Activated naive CD8-positive, alpha-beta T cell treated with anti-CD3 and anti-CD28 coated beads, Interleukin-2, amount 50 U/mL, for 24 hours (primary cell): Measurements from ENCODE around the gene LRRN2.
A peak's percentile ranks its signal among the peaks of the same experiment; 100 is the strongest.
"Not testable (repeated sequence)": the region's sequence is repeated elsewhere in the genome, so short reads cannot be mapped to it uniquely, and the experiment has no call there.

ENCODE experiments used
- ATAC-seq: fragments of 150-1000 bp; cut with Tn5 transposase; one replicate; pipeline ENCODE4 v1.10.0; 2021
- DNase-seq: peaks from one replicate; pipeline ENCODE4 v3.0.0; 2021
- H3K27ac Mint-ChIP-seq: one replicate; pipeline ENCODE4 v1.8.0; 2021; ENCODE audit warnings: mild to moderate bottlenecking, mixed read lengths
- H3K27me3 Mint-ChIP-seq: one replicate; pipeline ENCODE4 v1.8.0; 2021; ENCODE audit warnings: mixed read lengths
- H3K36me3 Mint-ChIP-seq: one replicate; pipeline ENCODE4 v1.8.0; 2021; ENCODE audit warnings: low read depth, mixed read lengths
- H3K4me1 Mint-ChIP-seq: one replicate; pipeline ENCODE4 v1.8.0; 2021; ENCODE audit warnings: mixed read lengths
- H3K4me3 Mint-ChIP-seq: one replicate; pipeline ENCODE4 v1.8.0; 2021; ENCODE audit warnings: mild to moderate bottlenecking, moderate library complexity, mixed read lengths
- H3K9me3 Mint-ChIP-seq: one replicate; pipeline ENCODE4 v1.8.0; 2021; ENCODE audit warnings: mixed read lengths

LRRN2 gene

DNA sequence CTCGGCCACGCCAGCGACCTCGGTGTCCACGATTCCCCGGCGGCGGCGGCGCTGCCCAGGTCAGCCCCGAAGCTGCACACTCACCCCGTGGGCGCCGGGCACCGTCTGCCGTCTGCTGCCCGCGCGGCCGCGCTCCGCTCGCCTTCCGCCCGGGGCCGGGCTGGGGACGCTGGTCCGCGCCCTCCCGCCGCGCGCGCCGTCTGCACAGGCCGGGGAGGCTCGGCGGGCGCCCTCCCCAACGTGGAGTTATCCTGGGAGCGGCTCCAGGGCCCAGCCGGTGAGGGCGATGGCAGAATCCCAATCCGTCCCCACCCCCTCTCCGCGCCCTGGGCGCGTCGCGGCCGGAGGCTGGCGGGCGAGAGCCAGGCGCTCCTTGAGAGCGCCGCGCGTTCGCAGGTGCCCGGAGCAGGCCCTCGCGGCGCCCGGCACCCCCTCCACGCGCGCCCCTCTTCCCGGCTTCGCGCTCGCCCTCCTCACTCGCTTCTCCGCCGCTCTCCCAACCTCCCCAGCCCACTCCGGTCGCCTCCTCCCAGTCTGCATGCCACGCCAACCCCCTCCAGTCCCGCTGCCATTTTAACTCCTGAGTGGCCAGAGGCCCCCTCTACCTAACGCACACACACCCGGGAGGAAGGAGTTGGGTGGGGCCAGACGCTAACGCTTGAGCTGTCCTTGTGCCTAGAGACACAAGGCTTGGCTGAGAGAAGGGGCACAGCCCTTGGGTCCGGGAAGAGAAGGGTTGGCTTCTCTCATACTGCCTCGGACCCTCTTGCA lies at the start of gene LRRN2:
LRRN2 (minus strand) TSS at position 503 of the 771 bp plus-strand sequence. CDS start 65,746 bp downstream, outside the sequence.
- no peaks in the 10 kb centered on the region for H3K36me3 Mint-ChIP-seq

DNA sequence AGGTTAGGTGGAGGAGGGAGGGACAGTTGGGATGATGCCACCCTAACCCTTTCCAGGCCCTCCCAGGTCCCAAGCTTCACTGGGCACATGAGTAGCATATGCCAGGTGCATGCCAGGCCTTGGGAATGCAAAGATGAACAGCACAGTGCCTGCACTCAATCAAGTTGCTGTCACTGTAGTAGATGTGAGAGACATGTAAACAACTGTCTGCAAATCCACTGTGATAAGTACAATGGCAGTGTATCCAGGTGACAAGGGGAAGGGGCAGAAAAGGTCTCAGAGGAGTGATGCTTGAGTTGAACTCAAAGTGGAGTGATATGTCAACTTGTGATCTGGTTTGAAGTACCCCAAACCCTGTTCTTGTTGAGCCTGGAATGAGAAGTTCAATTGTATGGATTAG lies 49.5 kb upstream of the LRRN2 start:
- DNase-seq (no peak), ATAC-seq (no peak)
- no peaks in the 10 kb centered on the region for H3K4me1 Mint-ChIP-seq
- no peak overlapping the region for H3K4me3 Mint-ChIP-seq
- no peaks in the 10 kb centered on the region for H3K36me3 Mint-ChIP-seq
- H3K9me3 Mint-ChIP-seq, result peaks cover 18% of the 10 kb centered on the region
- peaks cover 24% of the 10 kb centered on the region for H3K27me3 Mint-ChIP-seq
- H3K27ac Mint-ChIP-seq, result no peak overlapping the region

More for the DNA sequence above, at the start of gene LRRN2:
- Mint-ChIP-seq H3K27ac (no peak within 1 kb of the TSS), H3K9me3 (no peaks in the 10 kb centered on the region), H3K27me3 (peaks cover 38% of the 10 kb centered on the region), H3K4me1 (peaks cover 11% of the 10 kb centered on the region), H3K4me3 (peak within 1 kb of the TSS; percentile 59)
- peak; percentile 27 for ATAC-seq
- DNase-seq, result no peak

DNA sequence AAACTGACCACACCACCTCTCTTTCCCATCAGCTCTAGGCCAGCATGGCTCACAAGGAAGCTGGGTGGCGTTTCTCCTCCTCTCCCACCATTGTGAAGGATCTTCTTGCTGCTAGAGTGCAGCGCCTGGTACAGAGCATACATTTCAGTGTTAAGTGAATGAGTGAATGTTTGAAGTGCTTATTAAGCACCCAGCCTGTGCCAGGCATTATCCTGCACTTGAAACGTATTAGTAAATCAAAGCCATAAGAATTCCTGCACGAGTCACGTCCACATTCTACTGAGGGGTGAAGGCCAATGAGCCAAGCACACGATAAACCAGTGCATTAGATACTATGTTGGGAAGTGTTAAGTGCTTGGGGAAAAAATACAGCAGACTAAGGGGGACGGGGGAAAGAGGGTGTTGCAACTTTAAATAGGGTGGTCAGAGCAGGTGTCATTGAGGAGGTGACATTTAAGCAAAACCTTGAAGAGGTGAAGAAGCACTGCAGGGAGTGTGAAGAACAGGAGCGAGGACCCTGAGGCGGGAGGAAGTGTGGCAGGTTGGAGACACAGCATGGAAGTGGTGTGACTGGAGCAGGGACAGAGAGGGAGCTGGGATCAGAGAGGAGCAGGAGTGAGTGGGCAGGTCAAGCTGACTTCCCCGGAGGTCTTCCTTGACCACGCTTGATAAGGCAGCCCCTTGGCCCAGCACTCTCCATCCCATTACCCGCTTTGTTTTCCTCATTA lies 48.5 kb upstream of the LRRN2 start:
- no peak for ATAC-seq
- no peaks in the 10 kb centered on the region for H3K36me3 Mint-ChIP-seq
- H3K4me3 Mint-ChIP-seq, result no peak overlapping the region
- no peak for DNase-seq
- peaks cover 17% of the 10 kb centered on the region for H3K27me3 Mint-ChIP-seq
- peaks cover 18% of the 10 kb centered on the region for H3K9me3 Mint-ChIP-seq
- H3K4me1 Mint-ChIP-seq, result no peaks in the 10 kb centered on the region
- H3K27ac Mint-ChIP-seq, result no peak overlapping the region

DNA sequence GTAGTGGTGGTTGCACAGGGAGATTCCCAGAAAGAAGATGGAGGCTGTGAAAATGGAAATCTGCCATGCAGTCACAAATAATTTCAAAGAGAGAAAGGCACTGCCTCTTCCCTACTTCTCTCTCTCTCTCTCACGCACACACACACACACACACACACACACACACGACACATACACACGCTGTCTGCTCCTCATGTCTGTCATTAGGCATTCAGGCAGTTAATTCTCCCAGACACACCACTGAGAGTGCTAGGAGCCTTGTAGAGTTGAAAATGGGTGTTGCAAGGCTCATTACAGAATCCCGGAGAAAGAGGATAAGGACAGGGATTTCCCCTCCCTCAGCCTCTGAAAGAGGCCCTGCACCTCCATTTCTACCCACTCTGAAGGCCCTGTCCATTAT lies 47.8 kb upstream of the LRRN2 start:
- Mint-ChIP-seq H3K27me3 (peaks cover 10% of the 10 kb centered on the region), H3K4me3 (no peak overlapping the region), H3K4me1 (no peaks in the 10 kb centered on the region), H3K27ac (no peak overlapping the region), H3K9me3 (peaks cover 10% of the 10 kb centered on the region), H3K36me3 (no peaks in the 10 kb centered on the region)
- no peak for ATAC-seq
- DNase-seq, result no peak

DNA sequence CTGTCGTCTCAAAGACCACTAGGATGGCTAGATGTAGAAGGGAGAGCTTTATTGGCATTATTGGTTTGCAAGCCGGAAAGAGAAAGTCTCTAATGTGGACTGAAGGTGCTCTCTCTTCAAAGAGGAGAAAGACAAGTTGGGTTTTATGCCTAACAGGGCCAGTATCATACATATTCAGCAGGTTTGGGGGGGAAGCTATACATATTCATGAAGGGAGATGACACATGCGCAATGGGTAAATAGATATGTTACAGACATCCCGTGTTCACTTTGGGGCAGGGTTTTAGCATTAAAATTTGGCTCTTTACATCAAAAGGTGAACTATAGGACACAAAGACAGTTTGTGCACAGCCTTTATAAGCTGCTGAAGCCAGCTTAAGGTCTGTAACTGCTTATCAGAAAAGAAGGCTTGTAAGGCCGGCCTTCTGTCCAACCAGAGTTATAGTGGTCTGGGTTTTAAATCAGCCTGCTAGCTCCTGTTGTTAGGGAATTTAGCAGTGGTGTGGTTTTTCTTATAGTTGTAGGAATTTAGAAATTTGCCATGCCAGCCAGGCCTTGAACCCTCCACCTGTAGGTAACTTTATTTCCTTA lies 46.5 kb upstream of the LRRN2 start:
- Mint-ChIP-seq H3K9me3 (no peaks in the 10 kb centered on the region), H3K36me3 (no peaks in the 10 kb centered on the region), H3K4me1 (no peaks in the 10 kb centered on the region), H3K4me3 (no peak overlapping the region), H3K27me3 (peaks cover 9% of the 10 kb centered on the region), H3K27ac (no peak overlapping the region)
- DNase-seq (no peak), ATAC-seq (no peak)

DNA sequence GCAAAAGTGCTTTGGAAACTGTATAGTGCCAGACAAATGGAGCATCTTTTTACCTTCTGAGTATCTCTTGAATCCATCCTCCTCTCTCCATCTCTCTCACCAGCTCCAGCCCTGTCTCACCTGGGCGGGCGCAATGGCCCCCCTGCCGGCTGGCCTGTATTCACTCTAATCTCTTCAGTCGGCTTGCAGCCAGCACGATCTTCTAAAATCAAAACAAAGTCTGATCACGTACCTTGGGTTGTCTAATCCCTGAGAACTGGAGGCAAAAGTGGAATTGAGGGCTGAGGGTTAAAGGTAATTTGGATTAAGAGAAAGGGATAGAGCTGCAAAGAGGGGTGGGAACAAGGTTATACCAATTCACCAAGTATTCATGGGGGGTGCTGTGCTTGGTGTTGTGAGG lies 46.0 kb upstream of the LRRN2 start:
- no peak for ATAC-seq
- Mint-ChIP-seq H3K27ac (no peak overlapping the region), H3K36me3 (no peaks in the 10 kb centered on the region), H3K4me3 (no peak overlapping the region), H3K9me3 (no peaks in the 10 kb centered on the region), H3K4me1 (no peaks in the 10 kb centered on the region), H3K27me3 (peaks cover 7% of the 10 kb centered on the region)
- DNase-seq, result no peak

DNA sequence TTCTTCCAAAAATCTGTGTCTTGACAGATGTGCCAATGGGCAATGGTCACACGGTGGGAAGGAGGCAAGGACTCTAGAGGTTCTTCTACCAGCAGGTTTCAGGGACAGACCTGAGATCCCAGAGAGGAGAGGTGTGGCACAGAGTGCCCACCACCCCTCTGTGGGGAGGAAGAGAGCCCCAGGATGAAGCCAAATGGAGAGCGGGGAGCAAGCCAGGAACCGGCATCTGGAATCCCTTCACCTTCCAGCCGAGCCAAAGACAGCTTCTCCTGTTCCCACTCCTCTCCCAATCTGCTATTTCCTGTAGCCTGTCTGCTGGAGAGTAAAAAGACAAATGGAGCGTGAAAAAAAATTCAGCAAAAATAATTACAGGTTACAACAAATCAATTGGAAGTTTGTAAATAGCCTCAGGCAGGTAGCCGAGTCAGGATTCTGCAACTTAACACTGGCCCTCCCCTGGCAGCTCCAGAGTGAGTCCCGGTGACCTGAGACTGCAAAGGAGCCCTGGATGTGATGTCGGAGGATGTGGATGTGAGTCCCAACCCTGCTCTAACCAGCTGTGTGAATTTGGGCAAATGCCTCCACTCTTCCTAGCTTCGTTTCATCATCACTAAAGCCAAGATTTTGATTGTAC lies 45.4 kb upstream of the LRRN2 start:
- Mint-ChIP-seq H3K27ac (no peak overlapping the region), H3K36me3 (no peaks in the 10 kb centered on the region), H3K27me3 (peaks cover 7% of the 10 kb centered on the region), H3K9me3 (no peaks in the 10 kb centered on the region), H3K4me1 (no peaks in the 10 kb centered on the region), H3K4me3 (no peak overlapping the region)
- no peak for ATAC-seq
- DNase-seq, result no peak

DNA sequence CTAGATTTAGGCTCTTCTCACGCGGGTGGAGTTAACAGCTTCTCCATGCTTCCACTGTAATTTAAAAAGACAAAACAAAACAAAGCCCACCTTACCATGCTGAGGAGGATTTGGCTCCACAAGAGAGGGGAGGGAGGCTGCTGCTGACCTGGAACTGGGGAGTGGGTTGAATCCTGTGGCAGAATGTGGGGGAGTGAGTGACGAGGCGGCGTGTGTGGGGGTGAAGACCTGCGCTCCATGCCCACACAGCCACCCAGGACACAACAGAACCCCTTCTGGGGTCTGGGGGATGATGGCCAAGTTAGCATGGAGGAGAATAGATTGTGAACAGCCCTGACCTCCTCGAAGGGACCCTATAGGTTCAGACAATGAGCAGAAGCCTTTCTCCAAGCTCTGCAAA lies 44.0 kb upstream of the LRRN2 start:
- Mint-ChIP-seq H3K9me3 (no peaks in the 10 kb centered on the region), H3K27me3 (peaks cover 4% of the 10 kb centered on the region), H3K4me1 (no peaks in the 10 kb centered on the region), H3K4me3 (no peak overlapping the region), H3K36me3 (no peaks in the 10 kb centered on the region), H3K27ac (no peak overlapping the region)
- DNase-seq (no peak), ATAC-seq (no peak)

DNA sequence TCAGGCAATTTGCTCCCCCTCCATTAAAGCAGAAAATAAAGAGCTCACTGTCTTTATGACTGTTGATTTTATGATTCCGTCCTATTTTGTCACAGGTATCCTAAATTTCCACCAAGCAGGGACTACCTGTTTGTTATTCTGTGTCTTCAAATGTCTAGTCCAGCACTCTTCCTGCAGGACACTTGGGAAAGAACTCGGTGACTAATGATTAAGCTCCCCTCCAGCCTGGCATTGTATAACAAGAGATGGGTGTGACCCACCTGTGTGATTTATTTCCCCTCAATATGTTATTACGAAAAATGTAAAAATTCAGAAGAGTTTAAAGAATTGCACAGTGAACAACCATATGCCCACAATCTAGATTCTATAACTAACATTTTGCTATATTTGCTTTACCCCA lies 42.9 kb upstream of the LRRN2 start:
- Mint-ChIP-seq H3K4me1 (no peaks in the 10 kb centered on the region), H3K27ac (no peak overlapping the region), H3K4me3 (no peak overlapping the region), H3K36me3 (no peaks in the 10 kb centered on the region), H3K27me3 (no peaks in the 10 kb centered on the region), H3K9me3 (no peaks in the 10 kb centered on the region)
- ATAC-seq (no peak), DNase-seq (no peak)

DNA sequence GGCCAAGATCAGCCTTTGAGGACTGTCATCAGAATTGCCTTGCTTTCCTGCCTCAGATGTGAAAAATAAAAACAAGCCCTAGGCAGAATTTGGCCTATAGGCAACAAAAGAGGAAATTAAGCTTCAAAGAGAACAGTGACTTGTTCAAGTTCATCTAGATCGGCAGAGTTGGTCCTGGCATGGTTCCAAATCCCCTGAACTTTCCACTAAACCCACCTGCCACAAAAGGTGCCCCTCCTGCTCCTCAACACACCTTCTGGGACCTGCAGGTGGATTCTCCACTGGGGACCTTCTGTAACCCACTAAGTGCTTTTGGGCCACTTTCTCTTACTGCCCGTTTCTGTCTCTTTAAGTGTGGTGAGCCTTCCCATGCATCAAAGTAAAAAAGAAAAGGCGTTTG lies 42.5 kb upstream of the LRRN2 start:
- H3K9me3 Mint-ChIP-seq, result no peaks in the 10 kb centered on the region
- ATAC-seq (no peak), DNase-seq (no peak)
- no peaks in the 10 kb centered on the region for H3K27me3 Mint-ChIP-seq
- no peaks in the 10 kb centered on the region for H3K36me3 Mint-ChIP-seq
- H3K27ac Mint-ChIP-seq, result no peak overlapping the region
- no peaks in the 10 kb centered on the region for H3K4me1 Mint-ChIP-seq
- H3K4me3 Mint-ChIP-seq, result no peak overlapping the region

DNA sequence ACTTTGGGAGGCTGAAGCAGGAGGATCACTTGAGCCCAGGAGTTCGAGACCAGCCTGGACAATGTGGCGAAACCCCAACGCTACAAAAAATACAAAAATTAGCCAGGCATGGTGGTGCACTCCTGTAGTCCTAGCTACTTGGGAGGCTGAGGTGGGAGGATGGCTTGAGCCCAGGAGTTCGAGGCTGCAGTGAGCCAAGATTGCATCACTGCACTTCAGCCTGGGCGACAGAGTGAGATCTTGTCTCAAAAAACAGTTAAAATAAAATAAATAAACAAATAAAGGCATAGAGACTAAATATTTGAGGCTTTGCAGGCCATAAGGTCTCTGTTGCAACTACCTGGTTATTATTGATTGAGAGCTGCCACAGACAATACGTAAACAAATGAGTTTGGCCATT lies 41.9 kb upstream of the LRRN2 start:
- H3K27me3 Mint-ChIP-seq, H3K27ac Mint-ChIP-seq: not testable (repeated sequence)

DNA sequence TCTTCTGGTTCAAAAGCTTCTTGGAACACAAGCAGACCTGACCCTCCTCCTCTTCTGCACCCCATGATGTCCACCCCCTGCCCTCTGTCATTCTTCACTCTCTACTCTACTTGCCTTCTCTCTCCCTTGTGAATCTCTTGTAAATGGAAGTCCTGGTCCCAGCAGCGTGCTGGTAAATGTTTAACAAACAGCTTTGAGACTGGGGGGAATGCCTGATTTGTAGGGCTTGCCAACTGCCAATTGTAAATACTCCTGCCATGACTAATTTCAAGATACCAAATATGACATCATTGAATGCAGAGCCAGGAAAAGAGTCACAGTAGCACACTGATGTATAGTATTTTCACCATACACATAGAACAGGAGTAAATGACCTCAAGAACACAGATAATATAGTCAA lies 40.9 kb upstream of the LRRN2 start:
- Mint-ChIP-seq H3K4me1 (no peaks in the 10 kb centered on the region), H3K27ac (no peak overlapping the region), H3K27me3 (no peaks in the 10 kb centered on the region), H3K36me3 (no peaks in the 10 kb centered on the region), H3K4me3 (no peak overlapping the region), H3K9me3 (no peaks in the 10 kb centered on the region)
- ATAC-seq (no peak), DNase-seq (no peak)

More for the DNA sequence above, 41.9 kb upstream of the LRRN2 start:
- not testable (repeated sequence) for H3K9me3 Mint-ChIP-seq, DNase-seq, H3K36me3 Mint-ChIP-seq, H3K4me3 Mint-ChIP-seq, ATAC-seq, H3K4me1 Mint-ChIP-seq

DNA sequence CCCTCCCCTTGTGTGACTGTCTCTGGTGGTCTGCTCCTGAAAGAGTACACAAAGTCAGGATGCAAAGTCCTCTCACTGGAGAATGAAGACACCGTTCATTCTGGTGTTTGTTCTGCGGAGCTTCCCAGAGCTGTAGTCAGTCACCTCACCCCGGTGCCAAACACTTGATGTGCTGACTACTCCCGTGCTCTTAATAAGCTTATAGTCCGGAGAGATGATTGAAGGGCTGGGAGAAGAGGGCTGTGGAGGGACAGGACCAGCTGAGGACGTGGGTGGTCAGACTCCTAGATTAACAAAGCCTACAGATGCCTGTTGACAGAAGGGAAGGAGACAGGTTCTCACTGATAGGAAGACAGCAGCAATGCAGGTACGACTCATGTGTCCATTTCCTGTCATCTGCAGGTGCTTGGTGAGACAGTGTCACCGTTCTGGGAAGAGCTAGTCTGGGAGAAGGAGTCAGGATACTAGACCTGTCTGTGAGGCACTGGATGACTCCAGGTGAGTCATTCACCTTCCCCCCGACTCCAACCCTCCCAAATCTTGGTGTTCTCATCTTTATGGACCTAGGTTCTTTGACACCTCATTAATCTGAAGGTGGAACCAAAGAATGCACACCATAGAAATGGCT lies 40.4 kb upstream of the LRRN2 start:
- H3K9me3 Mint-ChIP-seq, result no peaks in the 10 kb centered on the region
- H3K4me1 Mint-ChIP-seq, result no peaks in the 10 kb centered on the region
- no peak for DNase-seq
- no peak overlapping the region for H3K4me3 Mint-ChIP-seq
- no peaks in the 10 kb centered on the region for H3K27me3 Mint-ChIP-seq
- no peak for ATAC-seq
- no peak overlapping the region for H3K27ac Mint-ChIP-seq
- no peaks in the 10 kb centered on the region for H3K36me3 Mint-ChIP-seq

DNA sequence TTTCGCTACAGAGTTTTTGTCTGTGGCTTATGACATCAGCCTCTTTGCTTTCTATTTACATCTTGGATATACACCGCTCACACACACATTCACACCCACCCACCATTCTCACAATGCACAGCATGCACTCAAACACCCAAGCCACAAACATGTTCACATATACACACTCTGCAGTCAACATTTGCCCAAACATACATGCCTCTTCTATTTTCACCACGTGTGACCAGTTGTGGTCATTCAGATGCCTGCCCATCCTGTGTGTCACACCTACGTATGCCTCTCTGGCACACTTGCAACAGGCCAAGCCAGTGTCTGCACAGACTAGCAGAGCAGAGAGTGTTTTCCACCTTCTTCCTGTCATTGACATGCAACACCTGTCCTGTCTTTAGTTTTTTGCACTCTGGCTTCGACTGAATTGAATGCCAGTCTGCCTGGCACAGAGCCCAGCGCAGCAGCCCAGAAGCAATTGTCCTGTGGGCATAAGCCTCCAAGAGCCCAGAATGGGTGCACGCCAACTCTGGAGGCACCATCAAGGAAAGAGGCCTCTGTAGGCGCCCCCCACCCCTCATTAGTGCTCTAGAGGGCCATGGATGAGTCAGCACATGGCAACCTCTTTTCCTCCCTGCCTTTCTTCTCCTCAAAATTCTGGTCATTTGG lies 37.7 kb upstream of the LRRN2 start:
- H3K36me3 Mint-ChIP-seq, result no peaks in the 10 kb centered on the region
- ATAC-seq (peak; percentile 20), DNase-seq (no peak)
- H3K27me3 Mint-ChIP-seq, result no peaks in the 10 kb centered on the region
- no peaks in the 10 kb centered on the region for H3K9me3 Mint-ChIP-seq
- no peak overlapping the region for H3K4me3 Mint-ChIP-seq
- no peaks in the 10 kb centered on the region for H3K4me1 Mint-ChIP-seq
- no peak overlapping the region for H3K27ac Mint-ChIP-seq
